Ovary (tissue), 3 donors: Measurements from ENCODE around the gene ARNT2.

ENCODE experiments used
- EP300 ChIP-seq: sonication (generic); formaldehyde crosslinking; IDR thresholded peaks from one replicate; pipeline ENCODE4 v1.6.1; 2017; ENCODE audit warnings: antibody characterized with exemption
- TF ChIP-seq, protein P1 (sequence below), 3 donors: fragments of 450-650 bp in 2 of 3; fragments of 200-600 bp in 1 of 3; IDR thresholded peaks; one replicate each; pipeline versions ENCODE4 v1.5.1 to v1.8.0; 2016 to 2022; ENCODE audit warnings: antibody characterized with exemption in 3 of 3, mild to moderate bottlenecking in 1 of 3
- donor health status: DM: no; HTN: no; CAD: no.

DNA sequence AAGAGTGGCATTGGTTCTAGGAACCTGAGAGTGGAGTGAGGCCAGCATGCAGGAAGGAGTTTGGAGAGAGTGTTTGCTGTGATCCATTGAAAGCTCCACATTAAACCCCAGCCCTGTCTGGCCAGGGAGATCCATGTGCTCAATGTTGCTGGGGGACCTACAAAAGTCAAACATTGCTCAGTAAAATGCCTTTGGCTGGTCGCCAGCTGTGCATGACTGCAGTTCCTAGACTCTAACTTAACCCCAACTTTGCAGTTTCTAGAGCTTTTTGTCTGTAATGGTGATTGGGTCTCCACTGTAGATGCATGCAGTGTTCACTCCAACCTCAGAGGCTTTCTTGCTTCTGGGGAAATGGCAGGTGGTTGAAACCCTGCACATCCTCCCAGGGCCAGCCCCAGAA lies 191.2 kb downstream of the ARNT2 start:
- TF ChIP-seq, protein P1, sequence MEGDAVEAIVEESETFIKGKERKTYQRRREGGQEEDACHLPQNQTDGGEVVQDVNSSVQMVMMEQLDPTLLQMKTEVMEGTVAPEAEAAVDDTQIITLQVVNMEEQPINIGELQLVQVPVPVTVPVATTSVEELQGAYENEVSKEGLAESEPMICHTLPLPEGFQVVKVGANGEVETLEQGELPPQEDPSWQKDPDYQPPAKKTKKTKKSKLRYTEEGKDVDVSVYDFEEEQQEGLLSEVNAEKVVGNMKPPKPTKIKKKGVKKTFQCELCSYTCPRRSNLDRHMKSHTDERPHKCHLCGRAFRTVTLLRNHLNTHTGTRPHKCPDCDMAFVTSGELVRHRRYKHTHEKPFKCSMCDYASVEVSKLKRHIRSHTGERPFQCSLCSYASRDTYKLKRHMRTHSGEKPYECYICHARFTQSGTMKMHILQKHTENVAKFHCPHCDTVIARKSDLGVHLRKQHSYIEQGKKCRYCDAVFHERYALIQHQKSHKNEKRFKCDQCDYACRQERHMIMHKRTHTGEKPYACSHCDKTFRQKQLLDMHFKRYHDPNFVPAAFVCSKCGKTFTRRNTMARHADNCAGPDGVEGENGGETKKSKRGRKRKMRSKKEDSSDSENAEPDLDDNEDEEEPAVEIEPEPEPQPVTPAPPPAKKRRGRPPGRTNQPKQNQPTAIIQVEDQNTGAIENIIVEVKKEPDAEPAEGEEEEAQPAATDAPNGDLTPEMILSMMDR (IDR thresholded peaks at IDR 0.05) = no peak
- no peak for TF ChIP-seq EP300
